Smooth muscle cell (in vitro differentiated cells): Measurements from ENCODE around the gene ZNF541. TPM values are rescaled to one million over a fixed set of nuclear protein-coding genes. Genes with fewer than 3 reads are reported as not detected.

Experiments used
- DNase-seq: peaks from one replicate; lab custom pipeline; 2025; ENCODE audit not compliant: unreplicated experiment; lab: John Stamatoyannopoulos, UW
- H2AFZ ChIP-seq: fragments of 200-600 bp; sonication (generic); 2 replicates; pipeline ENCODE4 v1.6.0; 2016; ENCODE audit warnings: antibody characterized with exemption, low read depth, mild to moderate bottlenecking
- H3F3A ChIP-seq: fragments of 200-600 bp; sonication (generic); 2 replicates; pipeline ENCODE4 v1.6.0; 2017; ENCODE audit warnings: antibody characterized with exemption, low read depth
- H3K27ac ChIP-seq: fragments of 200-600 bp; sonication (generic); 2 replicates; pipeline ENCODE4 v1.5.1; 2016; ENCODE audit warnings: low read depth, mild to moderate bottlenecking
- H3K27me3 ChIP-seq: fragments of 200-600 bp; sonication (generic); 2 replicates; pipeline ENCODE4 v1.6.1; 2016; ENCODE audit warnings: low read depth, mild to moderate bottlenecking
- H3K36me3 ChIP-seq: fragments of 200-600 bp; sonication (generic); 2 replicates; pipeline ENCODE4 v1.5.1; 2016; ENCODE audit warnings: low read depth
- H3K4me1 ChIP-seq: fragments of 200-600 bp; sonication (generic); 2 replicates; pipeline ENCODE4 v1.5.1; 2016; ENCODE audit warnings: low read depth
- H3K4me2 ChIP-seq: fragments of 200-600 bp; sonication (generic); 2 replicates; pipeline ENCODE4 v1.6.0; 2016; ENCODE audit warnings: mild to moderate bottlenecking
- H3K4me3 ChIP-seq: fragments of 200-600 bp; sonication (generic); 2 replicates; pipeline ENCODE4 v1.5.1; 2016; ENCODE audit warnings: mild to moderate bottlenecking
- H3K79me2 ChIP-seq: fragments of 200-600 bp; sonication (generic); 2 replicates; pipeline ENCODE4 v1.6.0; 2016; ENCODE audit warnings: low read depth, mild to moderate bottlenecking
- H3K9ac ChIP-seq: fragments of 200-600 bp; sonication (generic); 2 replicates; pipeline ENCODE4 v1.6.0; 2016; ENCODE audit warnings: low read depth
- H3K9me3 ChIP-seq: fragments of 200-600 bp; sonication (generic); replicated peaks from 2 replicates; pipeline ENCODE4 v1.5.1; 2016; ENCODE audit warnings: low read depth
- H4K20me1 ChIP-seq: fragments of 200-600 bp; sonication (generic); 2 replicates; pipeline ENCODE4 v1.6.0; 2016; ENCODE audit warnings: low read depth
- WGBS: methylation state at CpG from one replicate; pipeline ENCODE4 v1.1.7; 2016; ENCODE audit warnings: low lambda C conversion rate; 5-methylcytosine and 5-hydroxymethylcytosine counted together
- polyA plus RNA-seq: library from polyadenylated mRNA; unstranded; fragments of >200 nt; fragmentation: Nextera tagmentation; extraction: Ambion mirVana; gene quantifications from 2 replicates; pipeline ENCODE4 v1.2.1, GENCODE V29; 2016
- total RNA-seq: library from RNA; depleted of rRNA; stranded (reverse); fragments of >200 nt; gene quantifications from 2 replicates; pipeline ENCODE4 v1.2.3, GENCODE V29; 2014
- TF ChIP-seq, protein P1 (sequence below): fragments of 200-600 bp; sonication (generic); IDR thresholded peaks from 2 replicates; pipeline ENCODE4 v1.5.1; 2017; ENCODE audit warnings: borderline replicate concordance, mild to moderate bottlenecking, antibody characterized with exemption; ENCODE audit not compliant: insufficient read depth, poor library complexity, severe bottlenecking

ZNF541 gene
- total and polyA plus RNA-seq, 2 experiments from 2014 or later: not detected

DNA sequence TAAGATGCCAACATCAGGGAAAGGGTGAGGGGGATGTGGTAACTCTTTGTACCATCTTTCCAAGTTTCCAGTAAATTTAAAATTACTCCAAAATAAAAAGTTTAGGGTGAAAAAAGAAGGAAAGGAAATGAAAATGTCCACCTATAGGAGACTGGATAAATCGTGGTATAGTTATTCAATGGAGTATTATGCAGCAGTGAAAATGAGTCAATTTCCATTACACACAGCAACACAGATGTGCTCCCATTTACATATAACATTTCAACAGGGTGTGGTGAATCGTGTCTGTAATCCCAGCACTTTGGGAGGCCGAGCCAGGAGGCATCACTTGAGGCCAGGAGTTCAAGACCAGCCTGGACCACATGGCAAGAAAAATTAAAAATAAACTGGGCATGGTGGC lies 7.4 kb upstream of the ZNF541 start:
- no peaks in the 10 kb centered on the region for H3K9me3 ChIP-seq
- H3K79me2 ChIP-seq: no peaks in the 10 kb centered on the region
- TF ChIP-seq, protein P1, sequence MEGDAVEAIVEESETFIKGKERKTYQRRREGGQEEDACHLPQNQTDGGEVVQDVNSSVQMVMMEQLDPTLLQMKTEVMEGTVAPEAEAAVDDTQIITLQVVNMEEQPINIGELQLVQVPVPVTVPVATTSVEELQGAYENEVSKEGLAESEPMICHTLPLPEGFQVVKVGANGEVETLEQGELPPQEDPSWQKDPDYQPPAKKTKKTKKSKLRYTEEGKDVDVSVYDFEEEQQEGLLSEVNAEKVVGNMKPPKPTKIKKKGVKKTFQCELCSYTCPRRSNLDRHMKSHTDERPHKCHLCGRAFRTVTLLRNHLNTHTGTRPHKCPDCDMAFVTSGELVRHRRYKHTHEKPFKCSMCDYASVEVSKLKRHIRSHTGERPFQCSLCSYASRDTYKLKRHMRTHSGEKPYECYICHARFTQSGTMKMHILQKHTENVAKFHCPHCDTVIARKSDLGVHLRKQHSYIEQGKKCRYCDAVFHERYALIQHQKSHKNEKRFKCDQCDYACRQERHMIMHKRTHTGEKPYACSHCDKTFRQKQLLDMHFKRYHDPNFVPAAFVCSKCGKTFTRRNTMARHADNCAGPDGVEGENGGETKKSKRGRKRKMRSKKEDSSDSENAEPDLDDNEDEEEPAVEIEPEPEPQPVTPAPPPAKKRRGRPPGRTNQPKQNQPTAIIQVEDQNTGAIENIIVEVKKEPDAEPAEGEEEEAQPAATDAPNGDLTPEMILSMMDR: no peak
- no peaks in the 10 kb centered on the region for H3K4me1 ChIP-seq
- no peak for DNase-seq
- H3K27me3 ChIP-seq: no peaks in the 10 kb centered on the region
- no peaks in the 10 kb centered on the region for H4K20me1 ChIP-seq
- no peaks in the 10 kb centered on the region for H3F3A ChIP-seq
- H3K27ac ChIP-seq: no peak overlapping the region
- no peak overlapping the region for H2AFZ ChIP-seq
- no peak overlapping the region for H3K4me3 ChIP-seq
- no peaks in the 10 kb centered on the region for H3K36me3 ChIP-seq
- 91% methylated on average over 3 of the region's 3 CpGs for WGBS
- no peak overlapping the region for H3K9ac ChIP-seq
- H3K4me2 ChIP-seq: no peak overlapping the region

DNA sequence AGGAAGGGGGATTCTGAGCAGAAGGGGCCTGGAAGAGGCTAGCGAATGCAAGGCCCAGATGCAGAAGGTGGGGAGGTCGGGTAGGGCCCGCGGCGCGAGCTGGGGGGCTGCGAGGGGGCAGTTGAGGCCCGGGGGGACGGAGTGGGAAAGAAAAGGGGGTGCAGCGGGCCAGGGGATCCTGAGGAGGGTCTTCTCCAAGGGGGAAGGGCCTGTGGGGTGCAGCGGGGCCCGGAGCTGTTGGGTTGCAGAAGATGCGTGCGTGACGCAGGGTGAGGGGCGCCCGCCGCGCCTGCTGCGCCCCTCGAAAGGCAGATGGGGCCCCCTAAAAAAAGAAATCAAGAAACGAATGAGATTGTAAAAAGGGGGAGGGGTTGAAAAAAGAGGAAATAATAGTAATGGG lies 313 bp downstream of the ZNF541 start:
- 97% methylated on average over 13 of the region's 22 CpGs for WGBS
- H3K4me3 ChIP-seq: no peak overlapping the region
- TF ChIP-seq, protein P1: no peak
- H3K27me3 ChIP-seq: no peaks in the 10 kb centered on the region
- H3K79me2 ChIP-seq: no peaks in the 10 kb centered on the region
- no peaks in the 10 kb centered on the region for H3K4me1 ChIP-seq
- no peak overlapping the region for H3K9ac ChIP-seq
- no peak for DNase-seq
- no peak overlapping the region for H2AFZ ChIP-seq
- no peaks in the 10 kb centered on the region for H3K36me3 ChIP-seq
- H3K4me2 ChIP-seq: no peak overlapping the region
- no peak overlapping the region for H3K27ac ChIP-seq
- no peaks in the 10 kb centered on the region for H3K9me3 ChIP-seq
- H3F3A ChIP-seq: no peaks in the 10 kb centered on the region
- H4K20me1 ChIP-seq: no peaks in the 10 kb centered on the region

DNA sequence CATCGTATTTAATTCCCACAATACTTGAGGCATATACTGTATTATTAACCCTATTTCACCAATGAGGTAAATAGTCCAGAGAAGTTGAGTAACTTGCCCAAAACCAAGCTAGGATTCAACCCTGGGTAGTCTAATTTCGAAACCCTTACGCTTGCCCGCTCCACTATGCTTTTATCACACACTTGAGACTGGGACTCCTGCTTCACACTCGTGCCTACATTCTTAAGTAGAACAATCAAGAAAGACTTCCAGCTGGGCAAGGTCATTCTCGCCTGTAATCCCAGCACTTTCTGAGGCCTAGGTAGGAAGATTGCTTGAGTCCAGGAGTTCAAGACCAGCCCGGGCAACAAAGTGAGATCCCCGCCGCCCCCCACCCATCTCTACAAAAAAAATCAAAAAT lies 3.6 kb downstream of the ZNF541 start:
- no peak overlapping the region for H3K9ac ChIP-seq
- WGBS: 89% methylated on average over 9 of the region's 9 CpGs
- DNase-seq: no peak
- no peaks in the 10 kb centered on the region for H4K20me1 ChIP-seq
- H3K27me3 ChIP-seq: no peaks in the 10 kb centered on the region
- TF ChIP-seq, protein P1: no peak
- H3K4me1 ChIP-seq: no peaks in the 10 kb centered on the region
- H3K4me3 ChIP-seq: no peak overlapping the region
- H3F3A ChIP-seq: no peaks in the 10 kb centered on the region
- no peaks in the 10 kb centered on the region for H3K79me2 ChIP-seq
- no peaks in the 10 kb centered on the region for H3K36me3 ChIP-seq
- H3K9me3 ChIP-seq: no peaks in the 10 kb centered on the region
- H2AFZ ChIP-seq: no peak overlapping the region
- no peak overlapping the region for H3K27ac ChIP-seq
- H3K4me2 ChIP-seq: no peak overlapping the region

DNA sequence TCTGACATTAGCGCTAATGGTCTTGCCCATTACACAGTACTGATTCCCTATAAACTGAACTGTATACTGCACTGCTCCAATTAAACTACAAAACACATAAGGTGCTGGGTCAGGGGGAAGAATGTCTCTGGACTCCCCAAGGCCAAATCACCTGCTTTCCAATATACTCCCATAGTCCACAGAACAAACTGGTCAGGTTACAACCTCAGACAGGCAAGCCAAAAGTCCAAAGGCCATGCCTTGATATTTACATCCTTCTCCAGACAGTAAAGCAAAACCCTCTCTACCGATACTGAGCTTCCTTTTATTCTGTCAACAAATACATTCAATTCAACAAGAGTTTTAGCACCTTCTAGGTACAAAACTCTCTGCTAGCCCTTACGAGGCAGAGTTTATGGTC lies 8.9 kb downstream of the ZNF541 start:
- TF ChIP-seq, protein P1: no peak
- H3K4me3 ChIP-seq: no peak overlapping the region
- H3K4me2 ChIP-seq: no peak overlapping the region
- no peaks in the 10 kb centered on the region for H4K20me1 ChIP-seq
- no peak overlapping the region for H3K9ac ChIP-seq
- DNase-seq: no peak
- no peaks in the 10 kb centered on the region for H3K27me3 ChIP-seq
- H2AFZ ChIP-seq: no peak overlapping the region
- no peak overlapping the region for H3K27ac ChIP-seq
- H3F3A ChIP-seq: no peaks in the 10 kb centered on the region
- H3K9me3 ChIP-seq: no peaks in the 10 kb centered on the region
- H3K79me2 ChIP-seq: no peaks in the 10 kb centered on the region
- no peaks in the 10 kb centered on the region for H3K36me3 ChIP-seq
- no peaks in the 10 kb centered on the region for H3K4me1 ChIP-seq
- 93% methylated on average over 3 of the region's 3 CpGs for WGBS
